Parathyroid adenoma (tissue), 2 donors: ENCODE results near the gene OAT.

ENCODE experiments used
- H2AFZ ChIP-seq: fragments of 300-600 bp; sonication (generic); one replicate; pipeline ENCODE4 v1.7.0; 2017; ENCODE audit warnings: antibody characterized with exemption, mild to moderate bottlenecking
- H3K27ac ChIP-seq: fragments of 300-600 bp; sonication (generic); one replicate; pipeline ENCODE4 v1.7.0; 2017
- H3K27me3 ChIP-seq: fragments of 300-600 bp; sonication (generic); one replicate; pipeline ENCODE4 v1.7.0; 2017; ENCODE audit warnings: low read length; ENCODE audit not compliant: control insufficient read depth, insufficient read depth
- H3K36me3 ChIP-seq: fragments of 300-600 bp; sonication (generic); one replicate; pipeline ENCODE4 v1.7.0; 2017; ENCODE audit warnings: low read length; ENCODE audit not compliant: control insufficient read depth, insufficient read depth
- H3K4me1 ChIP-seq: fragments of 300-600 bp; sonication (generic); one replicate; pipeline ENCODE4 v1.7.0; 2017; ENCODE audit warnings: control low read depth
- H3K4me2 ChIP-seq: fragments of 300-600 bp; sonication (generic); one replicate; pipeline ENCODE4 v1.7.0; 2017; ENCODE audit warnings: low read length
- H3K4me3 ChIP-seq: fragments of 300-600 bp; sonication (generic); one replicate; pipeline ENCODE4 v1.7.0; 2017; ENCODE audit warnings: low read depth, low read length
- H3K79me2 ChIP-seq: fragments of 300-600 bp; sonication (generic); one replicate; pipeline ENCODE4 v1.7.0; 2017; ENCODE audit warnings: control low read depth
- H3K9ac ChIP-seq: fragments of 300-600 bp; sonication (generic); one replicate; pipeline ENCODE4 v1.7.0; 2017; ENCODE audit warnings: mild to moderate bottlenecking
- H3K9me3 ChIP-seq: fragments of 300-600 bp; sonication (generic); one replicate; pipeline ENCODE4 v1.7.0; 2017; ENCODE audit warnings: low read length; ENCODE audit not compliant: control insufficient read depth
- TF ChIP-seq, protein P1 (sequence below): fragments of 300-600 bp; sonication (generic); IDR thresholded peaks from one replicate; pipeline ENCODE4 v1.7.0; 2017; ENCODE audit warnings: antibody characterized with exemption, mild to moderate bottlenecking
- donor health status: primary hyperparathyroidism.

Gene OAT

DNA sequence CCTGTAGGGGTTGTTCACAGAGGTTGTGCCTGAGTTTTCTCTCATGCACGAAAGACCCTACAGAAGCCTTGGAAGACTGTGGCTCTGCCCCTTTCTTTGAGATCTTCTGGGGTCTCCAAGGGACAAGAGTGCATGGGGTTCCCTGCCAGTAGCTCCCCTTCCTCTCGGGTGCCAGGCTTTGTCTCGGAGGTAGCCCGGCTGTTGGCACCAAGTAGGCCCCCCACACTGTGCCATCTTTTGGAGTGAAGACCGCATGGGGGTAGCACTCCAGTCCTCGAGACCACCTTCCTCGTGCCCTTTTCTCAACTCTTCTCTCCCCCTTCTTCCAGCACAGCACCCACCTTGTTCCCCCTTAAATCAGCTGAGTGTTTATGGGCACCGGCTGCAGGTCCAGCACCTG, 41.6 kb downstream of the OAT start:
- no peak overlapping the region for H2AFZ ChIP-seq
- no peaks in the 10 kb centered on the region for H3K27me3 ChIP-seq
- H3K9ac ChIP-seq: no peak overlapping the region
- no peaks in the 10 kb centered on the region for H3K4me1 ChIP-seq
- H3K4me2 ChIP-seq: no peak overlapping the region
- H3K79me2 ChIP-seq: no peaks in the 10 kb centered on the region
- no peaks in the 10 kb centered on the region for H3K9me3 ChIP-seq
- TF ChIP-seq, protein P1, sequence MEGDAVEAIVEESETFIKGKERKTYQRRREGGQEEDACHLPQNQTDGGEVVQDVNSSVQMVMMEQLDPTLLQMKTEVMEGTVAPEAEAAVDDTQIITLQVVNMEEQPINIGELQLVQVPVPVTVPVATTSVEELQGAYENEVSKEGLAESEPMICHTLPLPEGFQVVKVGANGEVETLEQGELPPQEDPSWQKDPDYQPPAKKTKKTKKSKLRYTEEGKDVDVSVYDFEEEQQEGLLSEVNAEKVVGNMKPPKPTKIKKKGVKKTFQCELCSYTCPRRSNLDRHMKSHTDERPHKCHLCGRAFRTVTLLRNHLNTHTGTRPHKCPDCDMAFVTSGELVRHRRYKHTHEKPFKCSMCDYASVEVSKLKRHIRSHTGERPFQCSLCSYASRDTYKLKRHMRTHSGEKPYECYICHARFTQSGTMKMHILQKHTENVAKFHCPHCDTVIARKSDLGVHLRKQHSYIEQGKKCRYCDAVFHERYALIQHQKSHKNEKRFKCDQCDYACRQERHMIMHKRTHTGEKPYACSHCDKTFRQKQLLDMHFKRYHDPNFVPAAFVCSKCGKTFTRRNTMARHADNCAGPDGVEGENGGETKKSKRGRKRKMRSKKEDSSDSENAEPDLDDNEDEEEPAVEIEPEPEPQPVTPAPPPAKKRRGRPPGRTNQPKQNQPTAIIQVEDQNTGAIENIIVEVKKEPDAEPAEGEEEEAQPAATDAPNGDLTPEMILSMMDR: no peak
- no peak overlapping the region for H3K27ac ChIP-seq
- H3K36me3 ChIP-seq: no peaks in the 10 kb centered on the region
- no peak overlapping the region for H3K4me3 ChIP-seq

DNA sequence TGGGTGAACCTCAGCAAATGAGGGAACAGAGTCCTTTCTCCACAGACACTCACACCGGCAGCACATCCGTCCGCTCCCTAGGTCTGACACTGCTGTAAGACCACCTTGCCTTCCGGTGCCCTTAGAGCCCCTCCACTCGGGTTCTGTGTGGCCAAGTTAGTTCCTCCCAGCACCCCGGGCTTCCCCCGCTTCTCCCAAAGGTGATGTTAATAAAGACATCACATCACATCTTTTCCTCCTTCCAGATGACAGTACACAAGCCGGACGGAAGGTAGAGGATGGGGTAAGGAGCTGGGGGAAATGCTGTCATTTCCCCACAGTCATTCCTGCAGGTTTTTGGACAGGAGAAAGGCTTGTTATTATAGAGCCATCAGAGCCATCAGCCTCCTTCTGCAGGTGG, 42.3 kb downstream of the OAT start:
- TF ChIP-seq, protein P1: no peak
- H3K27me3 ChIP-seq: no peaks in the 10 kb centered on the region

DNA sequence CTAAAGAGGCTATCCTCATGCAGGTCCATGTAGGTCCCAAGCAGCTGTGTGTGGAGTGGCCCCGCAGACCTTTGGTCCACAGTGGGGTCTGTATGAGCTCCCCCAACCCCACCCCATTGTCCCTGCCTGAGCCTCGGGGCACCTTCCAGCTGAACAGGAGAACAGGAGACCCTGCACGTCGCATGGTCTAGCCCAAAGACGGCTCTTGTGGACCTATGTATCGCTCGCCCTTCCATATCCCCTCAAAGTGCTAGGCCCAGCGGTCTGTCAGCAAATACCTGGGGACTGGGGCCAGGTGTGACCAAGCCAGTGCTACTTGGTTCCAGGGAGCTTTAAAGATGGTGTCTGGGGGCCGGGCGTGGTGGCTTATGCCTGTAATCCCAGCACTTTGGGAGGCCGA, 43.0 kb downstream of the OAT start:
- Histone ChIP-seq H3K9ac (no peak overlapping the region), H3K27me3 (no peaks in the 10 kb centered on the region), H3K36me3 (no peaks in the 10 kb centered on the region), H3K4me2 (no peak overlapping the region), H3K4me3 (no peak overlapping the region), H3K79me2 (no peaks in the 10 kb centered on the region), H3K27ac (no peak overlapping the region), H2AFZ (no peak overlapping the region), H3K4me1 (no peaks in the 10 kb centered on the region), H3K9me3 (no peaks in the 10 kb centered on the region)
- TF ChIP-seq, protein P1: no peak

More for the DNA sequence above, 42.3 kb downstream of the OAT start:
- Histone ChIP-seq H2AFZ (no peak overlapping the region), H3K4me2 (no peak overlapping the region), H3K27ac (no peak overlapping the region), H3K9ac (no peak overlapping the region), H3K4me1 (no peaks in the 10 kb centered on the region), H3K4me3 (no peak overlapping the region), H3K79me2 (no peaks in the 10 kb centered on the region), H3K9me3 (no peaks in the 10 kb centered on the region), H3K36me3 (no peaks in the 10 kb centered on the region)

DNA sequence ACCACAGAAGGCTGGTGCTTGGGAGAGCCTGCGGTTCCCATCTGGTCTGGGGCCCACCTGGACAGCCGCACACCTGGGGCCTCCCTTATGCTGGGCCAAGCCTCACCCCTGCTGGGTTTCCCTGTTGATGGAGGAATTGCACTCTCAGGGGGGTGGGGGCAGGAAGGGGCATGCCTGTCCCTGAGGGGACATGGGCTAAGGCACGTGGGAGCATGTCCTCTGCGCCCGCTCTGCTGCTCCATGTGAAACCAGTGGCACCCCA, 43.4 kb downstream of the OAT start:
- H3K27me3 ChIP-seq: no peaks in the 10 kb centered on the region
- TF ChIP-seq, protein P1: no peak
- no peaks in the 10 kb centered on the region for H3K9me3 ChIP-seq
- no peaks in the 10 kb centered on the region for H3K79me2 ChIP-seq
- H3K27ac ChIP-seq: no peak overlapping the region
- H2AFZ ChIP-seq: no peak overlapping the region
- no peak overlapping the region for H3K4me3 ChIP-seq
- H3K4me2 ChIP-seq: no peak overlapping the region
- H3K4me1 ChIP-seq: no peaks in the 10 kb centered on the region
- no peaks in the 10 kb centered on the region for H3K36me3 ChIP-seq
- no peak overlapping the region for H3K9ac ChIP-seq

DNA sequence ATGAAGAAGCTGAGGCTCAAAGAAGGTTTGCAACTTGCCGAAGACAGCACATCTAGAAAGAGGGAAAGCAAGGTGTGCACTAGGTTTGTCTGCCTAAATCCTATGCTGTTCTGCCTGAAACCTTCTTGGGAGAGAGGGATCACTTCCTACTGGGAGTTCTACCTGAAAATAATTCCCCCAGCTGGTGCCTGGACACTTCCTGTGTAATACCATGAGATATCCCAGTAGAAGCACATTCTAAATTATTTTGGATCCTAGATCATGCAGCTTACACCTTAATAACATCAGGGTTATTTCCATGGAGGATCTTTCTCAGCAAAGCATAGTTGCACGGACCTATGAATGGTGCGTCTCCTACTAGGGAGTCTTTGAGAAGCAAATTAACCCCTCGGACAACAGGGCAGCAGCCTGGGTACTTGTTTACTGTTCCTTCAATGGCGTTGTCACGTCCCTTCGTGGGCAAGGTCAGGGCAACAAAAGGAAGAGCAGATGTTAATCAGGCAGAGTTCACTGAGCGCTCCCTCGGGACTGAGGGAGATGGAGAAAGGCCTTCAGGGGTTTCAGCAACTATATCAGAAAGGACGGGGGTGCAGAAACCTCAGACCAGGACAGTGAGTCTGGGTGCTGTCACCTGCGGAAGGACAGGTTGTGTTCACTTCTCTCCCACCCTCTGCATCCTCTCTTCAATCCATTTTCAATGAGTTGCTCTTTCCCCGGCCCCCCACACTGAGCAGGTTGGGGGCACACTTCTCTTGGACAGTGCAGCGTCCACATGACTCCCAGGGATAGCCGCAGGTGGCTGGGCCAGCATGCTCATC, 44.0 kb downstream of the OAT start:
- H3K27me3 ChIP-seq: no peaks in the 10 kb centered on the region
- peak overlapping the region; percentile 8 for H2AFZ ChIP-seq
- H3K9ac ChIP-seq: no peak overlapping the region
- no peak overlapping the region for H3K4me3 ChIP-seq
- no peaks in the 10 kb centered on the region for H3K36me3 ChIP-seq
- TF ChIP-seq, protein P1: no peak
- H3K79me2 ChIP-seq: no peaks in the 10 kb centered on the region
- H3K9me3 ChIP-seq: no peaks in the 10 kb centered on the region
- no peaks in the 10 kb centered on the region for H3K4me1 ChIP-seq
- no peak overlapping the region for H3K27ac ChIP-seq
- no peak overlapping the region for H3K4me2 ChIP-seq
